CD4-positive, alpha-beta T cell (primary cell): Measurements from ENCODE around the gene FABP7. TPM values are rescaled to one million over a fixed set of nuclear protein-coding genes. Genes with fewer than 3 reads are reported as not detected.

Source experiments
- ATAC-seq: fragments of 200-7000 bp; cut with Tn5 transposase; one replicate; pipeline ENCODE4 v1.10.0; 2022; ENCODE audit warnings: mild to moderate bottlenecking; ENCODE audit not compliant: poor library complexity
- CTCF ChIA-PET: fragments of 350-600 bp; sonication (Branson Sonifier 250); formaldehyde crosslinking; loops from one replicate; lab custom pipeline; 2021; ENCODE audit warnings: antibody characterized with exemption, inconsistent platforms; lab: Charles Lee
- POLR2A ChIA-PET: fragments of 350-600 bp; sonication (Branson Sonifier 250); formaldehyde crosslinking; loops from one replicate; lab custom pipeline; 2021; ENCODE audit warnings: antibody characterized with exemption, inconsistent platforms; lab: Charles Lee
- DNase-seq, 14 experiments: peaks; one replicate each; pipeline ENCODE4 v3.0.0-alpha.2; 2013 to 2020; ENCODE audit warnings: mixed read lengths in 2 of 14
- H3K27ac ChIP-seq, 2 donors: one replicate each; pipeline versions ENCODE4 v1.5.1 to v1.7.0; 2013; ENCODE audit warnings: low read length in 2 of 2, low read depth in 1 of 2, mild to moderate bottlenecking in 1 of 2
- H3K27me3 ChIP-seq, 2 experiments: 1 replicate in 1 of 2; 2 replicates in 1 of 2; pipeline versions ENCODE4 v1.6.1 to v1.7.0; 2013; ENCODE audit warnings: low read length in 2 of 2, control low read depth in 1 of 2, mild to moderate bottlenecking in 1 of 2, moderate library complexity in 1 of 2; ENCODE audit not compliant: insufficient read depth in 2 of 2, control insufficient read depth in 1 of 2
- H3K36me3 ChIP-seq: one replicate; pipeline ENCODE4 v1.6.1; 2013; ENCODE audit warnings: low read length, control low read depth; ENCODE audit not compliant: insufficient read depth
- H3K4me1 ChIP-seq: one replicate; pipeline ENCODE4 v1.6.1; 2013; ENCODE audit warnings: low read length, control low read depth; ENCODE audit not compliant: insufficient read depth
- H3K4me3 ChIP-seq: one replicate; pipeline ENCODE4 v1.5.1; 2013; ENCODE audit warnings: mild to moderate bottlenecking, low read length, moderate library complexity
- H3K9me3 ChIP-seq, 2 experiments: 1 replicate in 1 of 2; 2 replicates in 1 of 2; pipeline versions ENCODE4 v1.6.1 to v1.7.0; 2013; ENCODE audit warnings: low read length in 2 of 2, mild to moderate bottlenecking in 2 of 2, control low read depth in 1 of 2, moderate library complexity in 1 of 2; ENCODE audit not compliant: control insufficient read depth in 1 of 2, insufficient read depth in 1 of 2
- H3K27ac Mint-ChIP-seq: one replicate; pipeline ENCODE4 v1.8.0; 2020; ENCODE audit warnings: mixed read lengths
- H3K27me3 Mint-ChIP-seq: one replicate; pipeline ENCODE4 v1.8.0; 2021; ENCODE audit warnings: mixed read lengths
- H3K36me3 Mint-ChIP-seq: one replicate; pipeline ENCODE4 v1.8.0; 2021; ENCODE audit warnings: low read depth, mixed read lengths
- H3K4me1 Mint-ChIP-seq: one replicate; pipeline ENCODE4 v1.8.0; 2021; ENCODE audit warnings: low read depth, mixed read lengths
- H3K4me3 Mint-ChIP-seq: one replicate; pipeline ENCODE4 v1.8.0; 2020; ENCODE audit warnings: mild to moderate bottlenecking, mixed read lengths
- H3K9me3 Mint-ChIP-seq: one replicate; pipeline ENCODE4 v1.8.0; 2020; ENCODE audit warnings: mixed read lengths
- CTCF ChIP-seq: fragments of 200-600 bp; IDR thresholded peaks from one replicate; pipeline ENCODE4 v1.8.0; 2022; ENCODE audit warnings: antibody characterized with exemption, mild to moderate bottlenecking
- intact Hi-C, 2 experiments: fragments of 100-400 bp; cut with DNase I in 1 of 2; cut with micrococcal nuclease in 1 of 2; formaldehyde crosslinking; loops; one replicate each; pipeline versions ENCODE4 v1.15.1 to v1.9.0; 2023 to 2025; cut with DNase I, micrococcal nuclease
- total RNA-seq, 174 experiments: library from RNA in 2 of 174; stranded (reverse) in 2 of 174; gene quantifications; one replicate each; pipeline ENCODE4 v1.2.3 and lab custom pipeline; 2021 to 2026

FABP7 gene
- total RNA-seq, 2 experiments from 2014 or later: not detected

- H3K4me3 Mint-ChIP-seq: no peak overlapping the region
- ChIA-PET POLR2A (no interaction called here), CTCF (no interaction called here)
- TF ChIP-seq CTCF: no peak
- no peaks in the 10 kb centered on the region for H3K27me3 Mint-ChIP-seq
- no peak overlapping the region for H3K4me3 ChIP-seq
- intact Hi-C loops: no loop called here
- no peaks in the 10 kb centered on the region for H3K36me3 ChIP-seq
- H3K9me3 ChIP-seq: no peaks in the 10 kb centered on the region
- DNase-seq (no peak), ATAC-seq (no peak)
- no peaks in the 10 kb centered on the region for H3K27me3 ChIP-seq
- H3K4me1 ChIP-seq: peaks cover 3% of the 10 kb centered on the region
- H3K27ac Mint-ChIP-seq: no peak overlapping the region
- H3K36me3 Mint-ChIP-seq: no peaks in the 10 kb centered on the region
- no peaks in the 10 kb centered on the region for H3K9me3 Mint-ChIP-seq
- peaks cover 21% of the 10 kb centered on the region for H3K4me1 Mint-ChIP-seq
- H3K27ac ChIP-seq: no peak overlapping the region
These were observed 25.3 kb upstream of the FABP7 start for GRCh38 chr6:122754191-122754731.

- Mint-ChIP-seq H3K4me3 (no peak overlapping the region), H3K36me3 (no peaks in the 10 kb centered on the region), H3K4me1 (peaks cover 21% of the 10 kb centered on the region), H3K9me3 (no peaks in the 10 kb centered on the region), H3K27me3 (no peaks in the 10 kb centered on the region), H3K27ac (no peak overlapping the region)
- POLR2A ChIA-PET: no interaction called here
- H3K4me3 ChIP-seq: no peak overlapping the region
- intact Hi-C loops: no loop called here
- peaks cover 3% of the 10 kb centered on the region for H3K4me1 ChIP-seq
- ATAC-seq: no peak
- H3K36me3 ChIP-seq: no peaks in the 10 kb centered on the region
- CTCF ChIA-PET: no interaction called here
- no peak for TF ChIP-seq CTCF
- H3K27ac ChIP-seq: no peak overlapping the region
- DNase-seq: no peak
- H3K27me3 ChIP-seq: no peaks in the 10 kb centered on the region
- no peaks in the 10 kb centered on the region for H3K9me3 ChIP-seq
These were observed 23.6 kb upstream of the FABP7 start for GRCh38 chr6:122755901-122756300.

GRCh38 chr6:122758927-122759334 lies 20.6 kb upstream of the FABP7 start:
- no peaks in the 10 kb centered on the region for H3K36me3 Mint-ChIP-seq
- ChIA-PET POLR2A (no interaction called here), CTCF (no interaction called here)
- no peaks in the 10 kb centered on the region for H3K4me1 Mint-ChIP-seq
- no peak for ATAC-seq
- H3K27ac Mint-ChIP-seq: no peak overlapping the region
- no peaks in the 10 kb centered on the region for H3K9me3 ChIP-seq
- DNase-seq: peak in 2 of 14 experiments; percentile 35 to 53
- H3K36me3 ChIP-seq: no peaks in the 10 kb centered on the region
- no peaks in the 10 kb centered on the region for H3K27me3 Mint-ChIP-seq
- H3K4me3 ChIP-seq: no peak overlapping the region
- no peaks in the 10 kb centered on the region for H3K4me1 ChIP-seq
- no peak overlapping the region for H3K4me3 Mint-ChIP-seq
- no peaks in the 10 kb centered on the region for H3K9me3 Mint-ChIP-seq
- intact Hi-C loops: no loop called here
- TF ChIP-seq CTCF: no peak
- no peak overlapping the region for H3K27ac ChIP-seq
- no peaks in the 10 kb centered on the region for H3K27me3 ChIP-seq
